CD4-positive, alpha-beta T cell treated with Interleukin-6 at 100 ng/mL for 8 hours (primary cell): ENCODE results near the gene ATPAF1.
A peak's percentile ranks its signal among the peaks of the same experiment; 100 is the strongest.
"Not testable (repeated sequence)": the region's sequence is repeated elsewhere in the genome, so short reads cannot be mapped to it uniquely, and the experiment has no call there.

Source experiments
- DNase-seq: peaks from one replicate; pipeline ENCODE4 v3.0.0-alpha.2; 2020; ENCODE audit warnings: mixed read lengths, low spot score

ATPAF1 gene

DNA sequence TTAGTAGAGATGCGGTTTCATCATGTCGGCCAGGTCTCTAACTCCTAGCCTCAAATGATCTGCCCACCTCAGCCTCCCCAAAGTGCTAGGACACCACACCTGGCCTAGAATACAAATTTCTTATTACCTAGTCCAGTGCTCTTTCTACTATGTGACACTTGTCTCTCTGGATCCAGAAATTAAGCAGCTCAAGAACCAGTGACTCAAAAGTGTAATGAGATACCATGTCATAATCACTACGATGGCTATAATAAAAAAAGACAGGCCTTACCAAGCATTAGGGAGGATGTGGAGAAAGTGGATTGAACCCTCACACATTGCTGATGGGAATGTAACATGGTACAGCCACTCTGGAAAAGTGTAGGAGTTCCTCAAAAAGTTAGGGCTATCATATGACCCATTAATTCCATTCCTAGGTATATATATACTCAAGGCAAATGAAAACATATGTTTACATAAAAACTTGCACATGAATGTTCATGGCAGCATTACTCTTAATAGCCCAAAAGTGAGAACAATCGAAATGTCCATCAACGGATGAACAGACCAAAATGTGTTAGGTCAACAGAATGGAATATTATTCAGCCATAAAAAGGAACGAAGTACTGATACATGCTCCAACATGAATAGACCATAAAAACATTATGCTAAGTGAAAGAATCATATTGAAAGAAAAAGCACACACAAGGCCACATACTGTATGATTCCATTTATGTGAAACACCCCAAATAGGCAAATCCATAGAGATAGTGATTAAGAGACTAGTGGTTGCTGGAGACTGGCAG is 11.8 kb upstream of the ATPAF1 start:
- no peak for DNase-seq

DNA sequence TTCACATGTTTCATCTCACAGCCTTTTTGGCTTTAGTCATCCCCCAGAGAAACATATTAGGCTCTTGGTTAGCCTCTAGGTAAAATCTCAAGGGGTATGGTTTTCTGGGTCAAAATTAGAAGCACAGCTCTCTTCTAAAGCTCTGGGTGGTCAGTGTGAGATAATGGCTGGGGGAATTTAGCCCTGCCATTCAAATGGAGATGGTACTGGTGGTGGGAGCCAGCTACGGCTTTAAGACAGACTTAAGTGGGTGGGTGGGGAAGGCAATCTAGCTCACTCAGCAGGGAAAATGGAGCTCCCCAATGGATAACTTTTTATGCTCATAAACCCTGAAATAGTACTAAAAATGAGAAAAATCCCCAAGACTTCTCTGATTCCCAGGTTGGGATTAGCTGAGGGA is 9.2 kb upstream of the ATPAF1 start:
- no peak for DNase-seq

DNA sequence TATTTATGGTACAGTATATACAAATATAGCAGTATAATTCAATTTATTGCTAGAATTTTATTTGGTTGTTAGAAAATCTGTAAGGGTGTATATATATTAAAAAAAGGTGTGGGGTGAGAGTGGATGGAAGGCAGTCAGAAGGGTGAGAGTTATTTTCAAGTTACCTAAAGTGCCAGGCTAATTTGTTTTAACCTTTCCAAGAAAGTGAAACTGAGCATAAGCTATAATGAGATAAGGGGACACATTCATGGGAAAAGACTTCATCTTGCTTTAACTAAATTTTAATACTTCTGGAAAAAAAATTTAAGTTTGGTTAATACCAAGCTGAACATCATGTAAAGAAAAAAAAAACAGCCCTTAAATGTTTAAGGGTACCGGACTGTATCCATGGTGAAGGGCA is 8.4 kb upstream of the ATPAF1 start:
- DNase-seq, result no peak

DNA sequence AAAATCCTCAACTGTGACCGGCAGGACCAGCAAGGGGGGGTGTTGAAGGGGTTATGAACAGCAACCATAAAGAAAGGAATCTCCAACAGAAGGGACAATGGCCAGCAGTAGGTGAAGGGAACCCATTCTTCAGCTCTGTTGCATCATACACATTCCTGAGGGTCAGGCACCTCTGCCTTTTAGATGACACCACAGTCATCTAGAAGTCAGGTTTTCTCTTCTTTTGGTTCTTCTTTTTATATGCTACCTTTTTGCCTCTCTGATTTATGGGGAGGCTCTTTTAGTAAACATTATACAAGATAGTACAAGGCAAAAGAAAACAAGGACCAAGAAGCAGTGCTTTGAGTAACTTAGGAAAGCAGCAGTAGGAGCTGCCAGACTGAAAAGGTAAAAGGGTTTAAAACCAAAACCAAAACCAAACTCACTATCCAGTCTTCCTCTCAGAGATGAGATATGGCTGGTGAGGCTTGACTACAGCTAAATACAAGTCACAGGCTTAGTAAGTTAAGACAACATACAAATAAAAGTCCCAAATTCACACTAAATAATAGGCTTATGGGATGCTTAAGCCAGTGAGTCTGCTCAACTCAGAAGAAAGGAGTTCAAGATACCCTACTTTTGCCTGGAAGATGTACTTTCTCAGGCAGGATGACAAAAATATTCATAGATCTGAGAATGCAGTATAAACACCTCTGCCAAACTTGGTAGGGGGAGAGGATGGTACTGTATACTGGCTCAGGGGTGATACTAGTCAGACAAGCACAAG is 7.6 kb upstream of the ATPAF1 start:
- peak; percentile 20 for DNase-seq

DNA sequence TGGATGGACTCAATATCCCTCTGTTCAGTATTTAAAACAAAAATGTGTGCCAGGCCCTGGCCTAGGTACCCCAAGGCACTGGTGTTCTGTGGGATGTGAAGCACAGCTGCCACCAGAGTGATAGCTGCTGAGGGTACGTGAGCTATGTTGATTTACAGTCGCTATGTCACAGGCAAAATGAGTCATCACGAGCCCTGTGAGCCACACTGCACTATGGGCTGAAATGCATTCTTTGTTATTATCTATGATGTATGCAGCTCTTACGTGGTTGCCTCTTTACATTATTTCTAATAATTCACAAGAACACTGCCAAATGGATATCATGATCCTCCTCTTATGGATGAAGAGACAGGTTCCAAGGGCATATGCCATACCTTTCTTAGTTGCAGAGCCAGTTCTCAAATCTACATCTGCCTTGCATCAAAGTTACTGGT is 5.6 kb upstream of the ATPAF1 start:
- DNase-seq, result no peak

DNA sequence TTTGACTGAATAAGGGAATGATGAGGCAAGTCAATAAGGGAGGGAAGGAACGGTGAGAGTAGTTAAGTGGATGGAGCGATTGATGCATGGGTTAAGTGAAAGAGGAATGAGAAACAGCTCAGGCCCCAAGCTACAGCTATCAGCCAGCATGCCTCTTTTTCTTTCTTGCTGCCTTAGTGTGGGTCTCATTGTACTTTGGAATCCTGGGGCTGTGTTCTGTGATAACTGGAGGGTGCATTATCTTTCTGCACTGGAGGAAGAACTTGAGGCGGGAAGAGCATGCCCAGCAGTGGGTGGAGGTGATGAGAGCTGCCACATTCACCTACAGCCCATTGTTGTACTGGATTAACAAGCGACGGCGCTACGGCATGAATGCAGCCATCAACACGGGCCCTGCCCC is 4.5 kb upstream of the ATPAF1 start:
- no peak for DNase-seq

DNA sequence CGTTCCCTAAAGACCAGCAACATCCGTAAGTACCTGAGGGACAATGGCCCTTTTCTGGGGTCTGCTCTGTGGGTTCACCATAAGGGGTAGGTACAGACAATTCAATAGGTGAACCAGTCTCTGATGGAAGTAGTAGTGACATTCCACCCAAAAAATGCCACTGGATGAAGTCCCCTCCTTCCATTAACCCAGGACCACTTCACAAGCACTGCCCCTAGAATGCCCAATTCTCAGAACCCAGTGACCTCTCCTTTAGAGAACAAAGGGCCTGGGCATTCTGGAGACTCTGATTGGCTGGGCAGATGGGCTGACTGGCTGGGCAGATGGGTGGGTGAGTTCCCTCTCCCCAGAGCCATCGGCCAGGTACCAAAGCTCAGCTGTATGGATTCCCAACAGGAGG is 3.4 kb upstream of the ATPAF1 start, which contains the start of gene TEX38:
Gene TEX38 (plus strand): TSS at position 301 of the 400 bp plus-strand sequence. CDS start 81 bp downstream, at position 382.
- no peak for DNase-seq

DNA sequence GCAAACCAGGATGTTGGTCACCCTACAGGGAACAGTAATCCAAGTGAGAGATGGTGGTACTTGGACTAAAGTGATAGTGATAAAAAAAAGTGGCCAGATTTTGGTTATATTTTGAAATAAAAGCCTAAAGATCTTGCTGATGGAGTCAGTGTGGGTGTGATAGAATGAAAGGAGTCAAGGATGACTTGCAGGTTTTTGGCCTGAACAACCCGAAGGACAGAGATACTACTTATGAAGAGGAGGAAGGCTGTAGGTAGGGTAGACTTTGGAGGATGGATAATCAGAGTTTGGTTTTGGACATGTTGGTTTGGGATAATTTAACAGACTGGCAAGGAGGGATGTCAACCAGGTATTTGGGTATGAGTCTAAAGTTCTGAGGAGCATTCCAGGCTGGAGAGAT is 2.0 kb upstream of the ATPAF1 start:
- DNase-seq, result no peak

DNA sequence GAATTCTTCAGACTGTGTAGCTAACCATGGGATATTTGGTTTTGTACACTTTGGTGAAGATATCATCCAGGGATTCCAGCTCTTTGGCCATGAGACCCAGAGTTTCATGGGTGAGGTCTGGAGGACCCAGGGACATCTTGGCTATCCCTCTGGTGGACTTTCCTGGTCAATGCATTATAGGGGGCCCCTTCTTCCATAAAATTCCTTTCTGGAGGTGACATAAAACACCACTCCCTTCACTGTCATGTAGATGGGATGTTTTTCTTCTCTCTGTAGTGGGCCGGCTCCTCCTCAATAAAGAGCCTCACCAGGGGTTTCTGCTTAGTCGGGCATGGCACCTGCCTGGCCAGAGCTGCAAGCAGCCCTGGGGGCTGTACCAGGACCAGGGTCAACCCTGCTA is 2.2 kb downstream of the ATPAF1 start:
- no peak for DNase-seq

DNA sequence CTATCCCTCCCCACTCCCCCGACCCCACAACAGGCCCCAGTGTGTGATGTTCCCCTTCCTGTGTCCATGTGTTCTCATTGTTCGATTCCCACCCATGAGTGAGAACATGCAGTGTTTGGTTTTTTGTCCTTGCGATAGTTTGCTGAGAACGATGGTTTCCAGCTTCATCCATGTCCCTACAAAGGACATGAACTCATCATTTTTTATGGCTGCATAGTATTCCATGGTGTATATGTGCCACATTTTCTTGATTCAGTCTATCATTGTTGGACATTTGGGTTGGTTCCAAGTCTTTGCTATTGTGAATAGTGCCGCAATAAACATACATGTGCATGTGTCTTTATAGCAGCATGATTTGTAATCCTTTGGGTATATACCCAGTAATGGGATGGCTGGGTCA is 5.2 kb downstream of the ATPAF1 start:
- not testable (repeated sequence) for DNase-seq

DNA sequence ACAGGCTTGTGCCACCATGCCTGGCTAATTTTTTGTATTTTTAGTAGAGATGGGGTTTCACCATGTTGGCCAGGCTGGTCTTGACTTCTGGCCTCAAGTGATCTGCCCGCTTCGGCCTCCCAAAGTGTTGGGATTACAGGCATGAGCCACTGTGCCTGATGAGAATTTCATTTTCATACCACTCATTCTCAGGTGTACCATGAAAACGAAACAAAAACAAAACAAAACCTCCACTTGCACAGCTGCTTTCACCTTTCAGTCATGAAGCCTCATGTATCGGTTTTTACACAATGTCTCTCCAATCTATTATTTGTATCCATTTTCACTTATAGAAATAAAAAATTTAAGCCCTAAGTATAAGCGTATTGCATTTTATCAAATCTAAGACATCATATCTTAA is 8.0 kb downstream of the ATPAF1 start:
- DNase-seq, result not testable (repeated sequence)

DNA sequence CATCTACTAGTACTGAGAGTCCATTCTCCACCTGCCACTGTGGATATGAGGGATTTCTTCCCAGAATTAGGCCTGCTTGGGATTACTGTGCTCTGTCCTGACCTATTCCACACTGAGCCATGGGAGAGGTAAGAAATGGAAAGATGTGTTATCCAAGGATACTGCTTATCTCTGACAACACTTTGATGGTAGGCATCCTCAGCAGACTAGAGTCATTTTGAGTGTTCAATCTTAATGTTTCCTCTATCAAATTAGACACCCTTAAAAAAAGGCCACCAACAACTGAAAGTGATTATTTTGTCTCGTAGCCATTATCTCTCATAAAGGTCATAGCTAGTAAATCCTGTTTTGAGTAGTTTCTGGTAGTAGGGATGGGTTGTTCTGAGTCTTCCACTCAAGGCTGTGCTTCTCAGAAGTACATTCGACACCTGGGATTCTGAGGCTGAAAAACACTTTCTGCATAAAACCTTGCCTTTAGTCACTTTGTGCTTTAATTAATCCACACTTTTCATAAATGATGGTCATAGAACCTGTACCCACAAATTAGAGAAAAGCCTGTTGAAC is 8.8 kb downstream of the ATPAF1 start:
- no peak for DNase-seq

DNA sequence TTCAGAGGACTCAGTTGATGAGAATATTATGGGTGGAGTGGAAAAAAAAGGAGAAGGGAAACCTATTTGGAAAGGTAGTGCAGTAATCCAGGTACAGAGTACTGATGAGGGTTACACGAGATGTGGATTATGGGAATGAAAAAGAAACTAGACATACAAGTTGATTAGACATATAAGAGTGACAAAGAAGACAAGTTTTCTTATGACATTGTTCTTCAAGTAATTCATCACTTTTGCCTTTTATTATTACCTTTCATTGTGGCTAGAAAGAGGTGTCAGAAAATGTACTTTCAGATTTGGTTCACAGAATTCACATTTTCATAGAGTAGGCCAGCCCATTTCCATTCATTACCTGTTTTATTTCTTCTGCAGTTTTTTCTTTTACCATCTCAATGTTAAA is 10.4 kb downstream of the ATPAF1 start:
- no peak for DNase-seq

DNA sequence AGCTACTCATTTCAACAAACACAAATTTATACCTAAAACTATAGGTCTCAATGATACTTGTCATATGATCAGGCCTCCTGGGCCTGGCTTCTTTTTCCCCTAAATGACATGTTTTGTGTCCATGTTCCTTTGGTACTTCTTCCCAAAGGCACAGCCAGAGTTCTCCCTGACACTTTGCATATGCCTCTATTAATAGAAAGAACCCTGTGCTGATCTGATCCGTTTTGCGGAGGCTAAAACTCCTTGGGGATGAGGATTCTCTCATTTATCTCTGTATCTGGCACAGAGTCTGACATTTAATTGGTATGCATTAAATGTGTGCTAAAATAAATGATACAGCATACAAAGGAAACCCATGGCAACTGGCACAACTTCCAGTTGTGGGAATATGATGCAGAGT is 11.5 kb downstream of the ATPAF1 start:
- no peak for DNase-seq

DNA sequence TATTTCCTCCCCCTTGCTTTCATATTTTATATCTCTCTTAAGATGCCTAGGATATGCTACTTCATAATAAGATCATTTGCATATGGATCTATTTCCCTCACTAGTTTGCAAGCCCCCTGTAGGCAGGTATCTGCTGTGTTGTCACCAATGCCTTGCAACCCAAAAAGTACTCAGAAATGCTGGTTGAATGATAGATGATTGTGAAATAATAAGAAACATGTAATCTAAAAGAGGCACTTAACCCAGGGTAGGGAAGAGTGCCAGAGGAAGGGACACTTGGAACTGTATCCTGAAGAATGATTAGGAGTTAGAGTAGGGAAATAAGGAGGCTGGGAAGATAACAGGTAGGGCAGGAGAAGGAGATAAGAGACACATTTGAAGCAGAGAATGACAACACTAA is 12.3 kb downstream of the ATPAF1 start:
- DNase-seq, result no peak

DNA sequence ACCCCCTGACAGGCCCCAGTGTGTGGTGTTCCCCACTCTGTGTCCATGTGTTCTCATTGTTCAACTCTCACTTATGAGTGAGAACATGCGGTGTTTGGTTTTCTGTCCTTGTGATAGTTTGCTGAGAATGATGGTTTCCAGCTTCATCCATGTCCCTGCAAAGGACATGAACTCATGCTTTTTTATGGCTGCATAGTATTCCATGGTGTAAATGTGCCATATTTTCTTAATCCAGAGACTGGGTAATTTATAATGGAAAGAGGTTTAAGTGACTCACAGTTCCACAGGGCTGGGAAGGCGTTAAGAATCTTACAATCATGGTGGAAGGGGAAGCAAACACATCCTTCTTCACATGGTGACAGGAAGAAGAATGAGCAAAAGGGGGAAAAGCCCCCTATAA is 13.5 kb downstream of the ATPAF1 start:
- DNase-seq, result not testable (repeated sequence)

DNA sequence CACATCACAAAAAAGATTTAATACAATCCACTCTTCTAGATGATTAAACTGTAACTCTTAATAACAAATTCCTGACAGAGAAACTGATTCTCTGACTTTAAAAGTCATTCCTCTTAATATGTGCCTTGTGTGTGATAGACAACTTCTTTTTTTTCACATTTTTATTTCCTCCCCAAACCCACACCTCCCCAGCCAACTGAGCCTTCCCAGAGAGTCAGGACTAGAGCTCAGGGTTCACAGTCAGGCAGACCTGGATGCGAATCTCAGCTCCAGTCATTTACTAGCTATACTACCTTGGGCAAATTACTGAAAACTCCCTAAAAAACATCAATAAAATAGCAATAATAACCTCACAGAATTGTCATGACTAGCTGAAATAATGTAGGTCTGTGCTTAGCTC is 14.2 kb downstream of the ATPAF1 start:
- DNase-seq, result no peak

DNA sequence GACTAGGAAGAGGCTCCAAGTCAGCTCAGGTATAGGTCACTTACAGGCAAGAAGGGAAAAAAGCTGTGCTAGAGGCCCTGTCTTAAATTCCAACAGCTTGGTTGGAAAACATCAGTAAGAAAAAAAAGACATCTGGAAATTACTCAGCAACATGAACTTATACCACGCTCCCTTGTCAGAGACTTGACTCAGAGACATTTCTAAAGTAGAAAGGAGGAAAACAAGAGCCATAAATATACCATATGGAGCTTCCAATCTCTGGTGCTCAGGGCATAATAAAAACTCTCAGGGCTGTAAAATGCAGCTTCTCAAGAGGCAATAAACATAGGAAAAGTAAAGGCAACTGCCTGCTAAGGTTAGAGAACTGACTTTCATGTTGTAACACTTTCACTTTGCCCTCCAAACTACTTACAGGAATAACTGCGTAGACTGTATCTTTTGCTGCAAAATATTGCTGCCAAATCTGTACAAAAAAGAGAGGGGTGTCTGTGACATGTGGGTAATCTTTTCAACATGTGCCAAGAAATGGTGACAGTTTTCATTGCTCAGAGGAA is 14.7 kb downstream of the ATPAF1 start:
- no peak for DNase-seq

DNA sequence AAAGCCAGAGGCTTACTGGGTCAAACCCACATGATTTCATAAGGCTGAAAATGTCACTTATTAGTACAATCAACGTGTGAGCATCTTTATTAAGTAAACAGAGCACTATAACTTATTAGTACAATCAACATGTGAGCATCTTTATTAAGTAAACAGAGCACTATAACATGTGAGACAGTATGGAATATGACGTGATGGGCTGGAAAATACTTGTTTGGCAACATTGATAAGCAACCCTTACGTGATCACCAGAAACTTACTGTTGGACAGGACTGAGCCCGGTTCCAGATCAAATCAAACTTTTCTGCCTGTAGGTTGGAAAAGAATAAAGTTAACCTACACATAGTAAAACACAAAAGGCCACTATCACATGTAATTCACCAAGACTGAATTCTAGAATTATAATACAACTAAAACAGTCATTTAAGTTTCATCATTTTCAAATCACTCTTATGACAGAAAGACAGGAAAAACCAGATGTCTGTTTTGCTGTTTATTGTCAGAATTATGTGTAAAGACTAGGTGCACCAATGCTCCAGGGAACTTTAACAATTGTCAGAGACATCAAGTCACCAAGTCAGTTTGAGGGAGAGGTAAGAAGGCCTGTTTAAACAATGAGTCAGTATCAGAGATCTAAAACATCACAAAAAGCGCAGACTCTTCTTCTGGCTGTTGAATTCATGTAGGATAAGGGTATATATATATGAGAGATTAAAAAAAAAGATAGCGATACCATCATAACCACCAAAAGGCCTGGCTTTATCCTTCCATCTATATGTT is 15.7 kb downstream of the ATPAF1 start:
- DNase-seq, result no peak

DNA sequence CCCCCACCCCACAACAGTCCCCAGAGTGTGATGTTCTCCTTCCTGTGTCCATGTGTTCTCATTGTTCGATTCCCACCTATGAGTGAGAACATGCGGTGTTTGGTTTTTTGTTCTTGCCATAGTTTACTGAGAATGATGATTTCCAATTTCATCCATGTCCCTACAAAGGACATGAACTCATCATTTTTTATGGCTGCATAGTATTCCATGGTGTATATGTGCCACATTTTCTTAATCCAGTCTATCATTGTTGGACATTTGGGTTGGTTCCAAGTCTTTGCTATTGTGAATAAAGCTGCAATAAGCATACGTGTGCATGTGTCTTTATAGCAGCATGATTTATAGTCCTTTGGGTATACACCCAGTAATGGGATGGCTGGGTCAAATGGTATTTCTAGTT is 17.0 kb downstream of the ATPAF1 start:
- not testable (repeated sequence) for DNase-seq

DNA sequence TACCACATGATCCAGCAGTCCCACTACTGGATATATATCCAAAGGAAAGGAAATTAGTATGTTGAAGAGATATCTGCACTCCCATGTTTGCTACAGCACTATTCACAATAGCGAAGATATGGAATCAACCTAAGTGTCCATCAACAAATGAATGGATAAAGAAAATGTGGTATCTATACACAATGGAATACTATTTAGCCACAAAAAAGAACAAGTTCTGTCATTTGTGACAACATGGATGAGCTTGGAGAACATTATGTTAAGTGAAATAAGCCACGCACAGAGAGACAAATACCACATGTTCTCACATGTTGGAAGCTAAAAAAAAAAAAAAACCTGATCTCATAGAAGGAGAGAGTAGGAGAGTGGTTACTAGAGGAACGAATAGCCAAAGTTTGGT is 17.7 kb downstream of the ATPAF1 start:
- no peak for DNase-seq

DNA sequence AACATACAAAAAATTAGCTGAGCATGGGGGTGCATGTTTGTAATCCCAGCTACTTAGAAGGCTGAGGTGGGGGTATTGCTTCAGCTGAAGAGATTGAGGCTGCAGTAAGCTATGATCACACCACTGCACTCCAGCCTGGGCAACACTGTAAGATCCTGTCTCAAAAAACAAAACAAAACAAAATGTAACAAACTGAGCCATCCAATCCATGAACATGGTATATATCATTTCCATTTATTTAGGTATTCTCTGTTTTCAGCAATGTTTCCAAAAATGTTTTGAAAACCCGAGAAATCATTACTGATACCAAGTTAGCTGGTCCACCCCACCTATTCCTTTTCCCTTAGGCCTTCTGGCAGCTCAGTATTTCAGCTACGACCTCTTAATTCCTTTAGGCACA is 18.4 kb downstream of the ATPAF1 start:
- DNase-seq, result no peak
